Fibroblast of lung (primary cell): Measurements from ENCODE around the gene DNAI2. TPM values are rescaled to one million over a fixed set of nuclear protein-coding genes. Genes with fewer than 3 reads are reported as not detected.

Experiments
- DNase-seq, 2 donors: peaks; one replicate each; pipeline versions ENCODE4 v3.0.0 to v3.0.0-alpha.2; 2010; ENCODE audit warnings: low read depth in 2 of 2
- H2AFZ ChIP-seq: 2 replicates; pipeline ENCODE4 v1.5.1; 2012; ENCODE audit warnings: low read length, control low read depth, inconsistent platforms
- H3K27ac ChIP-seq: 2 replicates; pipeline ENCODE4 v1.5.1; 2011; ENCODE audit warnings: low read length, control low read depth; ENCODE audit not compliant: insufficient read depth
- H3K27me3 ChIP-seq: 2 replicates; pipeline ENCODE4 v1.5.1; 2011; ENCODE audit warnings: mild to moderate bottlenecking, low read length; ENCODE audit not compliant: control insufficient read depth, insufficient read depth
- H3K36me3 ChIP-seq: 2 replicates; pipeline ENCODE4 v1.5.1; 2011; ENCODE audit warnings: low read length; ENCODE audit not compliant: control insufficient read depth, insufficient read depth
- H3K4me1 ChIP-seq: 2 replicates; pipeline ENCODE4 v1.5.1; 2011; ENCODE audit warnings: low read length; ENCODE audit not compliant: control insufficient read depth, insufficient read depth; ENCODE audit errors: extremely low read depth
- H3K4me2 ChIP-seq: 2 replicates; pipeline ENCODE4 v1.5.1; 2011; ENCODE audit warnings: low read length, control low read depth; ENCODE audit not compliant: insufficient read depth; ENCODE audit errors: extremely low read depth
- H3K4me3 ChIP-seq, 4 experiments: fragments of 200-600 bp in 1 of 4; sonication (generic) in 1 of 4; replicated peaks in 1 of 4; 2 replicates each; pipeline ENCODE4 v1.5.1; 2011 to 2016; ENCODE audit warnings: low read length in 4 of 4, low read depth in 3 of 4, mild to moderate bottlenecking in 3 of 4, control low read depth in 2 of 4, inconsistent platforms in 1 of 4, mixed read lengths in 1 of 4; ENCODE audit not compliant: insufficient read depth in 1 of 4; ENCODE audit errors: control extremely low read depth in 1 of 4
- H3K79me2 ChIP-seq: 2 replicates; pipeline ENCODE4 v1.5.1; 2012; ENCODE audit warnings: mild to moderate bottlenecking, low read length, inconsistent platforms; ENCODE audit not compliant: control insufficient read depth, insufficient read depth
- H3K9ac ChIP-seq: 2 replicates; pipeline ENCODE4 v1.5.1; 2011; ENCODE audit warnings: mild to moderate bottlenecking, low read length, control low read depth; ENCODE audit not compliant: insufficient read depth
- H3K9me3 ChIP-seq: 2 replicates; pipeline ENCODE4 v1.5.1; 2012; ENCODE audit warnings: low read depth, low read length; ENCODE audit not compliant: control insufficient read depth, insufficient read depth
- H4K20me1 ChIP-seq: 2 replicates; pipeline ENCODE4 v1.5.1; 2011; ENCODE audit warnings: low read length; ENCODE audit not compliant: control insufficient read depth, insufficient read depth; ENCODE audit errors: extremely low read depth
- EZH2 ChIP-seq: IDR thresholded peaks from 2 replicates; pipeline ENCODE4 v1.5.1; 2012; ENCODE audit warnings: low read length, control low read depth, mild to moderate bottlenecking; ENCODE audit errors: missing control alignments
- polyA minus RNA-seq: library from RNA; depleted of rRNA, polyadenylated mRNA; stranded (reverse); fragments of >200 nt; gene quantifications from 2 replicates; pipeline ENCODE4 v1.2.3, GENCODE V29; 2011; ENCODE audit warnings: low replicate concordance
- polyA plus RNA-seq, 2 donors: library from polyadenylated mRNA; depleted of rRNA in 1 of 2; stranded (reverse) in 1 of 2; unstranded in 1 of 2; fragments of >200 nt; gene quantifications; 2 replicates each; pipeline ENCODE4 v1.2.1, GENCODE V29; 2011 to 2012; ENCODE audit warnings: missing spikeins in 1 of 2
- total RNA-seq: library from RNA; depleted of rRNA; stranded (reverse); fragments of >200 nt; gene quantifications from 2 replicates; pipeline ENCODE4 v1.2.1, GENCODE V29; 2014
- TF ChIP-seq, protein P1 (sequence below), 2 donors: IDR thresholded peaks in 1 of 2; conservative IDR thresholded peaks in 1 of 2; 1 replicate in 1 of 2; 2 replicates in 1 of 2; pipeline ENCODE4 v1.5.1; 2011 to 2012; ENCODE audit warnings: low read length in 2 of 2, control low read depth in 1 of 2, inconsistent platforms in 1 of 2, low read depth in 1 of 2, mild to moderate bottlenecking in 1 of 2

Gene DNAI2, protein sequence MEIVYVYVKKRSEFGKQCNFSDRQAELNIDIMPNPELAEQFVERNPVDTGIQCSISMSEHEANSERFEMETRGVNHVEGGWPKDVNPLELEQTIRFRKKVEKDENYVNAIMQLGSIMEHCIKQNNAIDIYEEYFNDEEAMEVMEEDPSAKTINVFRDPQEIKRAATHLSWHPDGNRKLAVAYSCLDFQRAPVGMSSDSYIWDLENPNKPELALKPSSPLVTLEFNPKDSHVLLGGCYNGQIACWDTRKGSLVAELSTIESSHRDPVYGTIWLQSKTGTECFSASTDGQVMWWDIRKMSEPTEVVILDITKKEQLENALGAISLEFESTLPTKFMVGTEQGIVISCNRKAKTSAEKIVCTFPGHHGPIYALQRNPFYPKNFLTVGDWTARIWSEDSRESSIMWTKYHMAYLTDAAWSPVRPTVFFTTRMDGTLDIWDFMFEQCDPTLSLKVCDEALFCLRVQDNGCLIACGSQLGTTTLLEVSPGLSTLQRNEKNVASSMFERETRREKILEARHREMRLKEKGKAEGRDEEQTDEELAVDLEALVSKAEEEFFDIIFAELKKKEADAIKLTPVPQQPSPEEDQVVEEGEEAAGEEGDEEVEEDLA
- total RNA-seq (not detected in 2 replicates), polyA plus RNA-seq (not detected in 2 replicates), polyA minus RNA-seq (not detected in 2 replicates)
- not detected in 2 replicates for polyA plus RNA-seq (2012)

DNA sequence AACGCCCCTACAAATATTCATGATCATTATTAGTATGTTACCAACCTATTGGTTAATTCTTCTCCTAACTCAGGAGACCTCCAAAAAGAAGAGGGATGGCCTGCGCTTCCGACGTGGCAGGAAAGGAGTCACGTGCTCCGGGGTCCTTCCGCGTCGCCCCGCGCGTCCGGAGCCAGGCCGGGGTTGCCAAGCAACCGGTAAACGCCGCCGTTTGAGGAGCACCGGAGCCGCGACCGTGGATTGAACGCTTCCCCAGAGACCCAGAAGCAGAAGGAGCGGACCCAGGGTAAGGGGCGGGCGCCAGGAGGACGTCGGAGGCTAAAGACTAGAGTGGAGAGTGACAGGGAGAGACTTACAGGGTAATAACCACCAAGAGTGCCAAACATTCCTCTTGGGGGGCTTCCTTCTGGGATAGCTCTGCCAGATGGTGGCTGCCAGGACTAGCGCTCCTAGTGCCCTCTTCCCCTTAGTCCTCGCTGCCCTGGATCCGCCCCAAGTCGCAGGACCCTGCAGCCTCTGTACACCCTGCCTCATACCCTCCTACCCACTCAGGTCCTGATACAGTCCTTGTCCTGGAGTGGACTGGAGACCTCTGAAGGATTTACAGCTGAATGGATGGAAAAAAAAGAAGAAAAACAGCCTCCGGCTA is at the start of gene DNAI2:
Gene DNAI2, plus strand, starts transcription at position 175 of the 649 bp plus-strand sequence. CDS start 7,584 bp downstream, outside the sequence.
- TF ChIP-seq, protein P1, sequence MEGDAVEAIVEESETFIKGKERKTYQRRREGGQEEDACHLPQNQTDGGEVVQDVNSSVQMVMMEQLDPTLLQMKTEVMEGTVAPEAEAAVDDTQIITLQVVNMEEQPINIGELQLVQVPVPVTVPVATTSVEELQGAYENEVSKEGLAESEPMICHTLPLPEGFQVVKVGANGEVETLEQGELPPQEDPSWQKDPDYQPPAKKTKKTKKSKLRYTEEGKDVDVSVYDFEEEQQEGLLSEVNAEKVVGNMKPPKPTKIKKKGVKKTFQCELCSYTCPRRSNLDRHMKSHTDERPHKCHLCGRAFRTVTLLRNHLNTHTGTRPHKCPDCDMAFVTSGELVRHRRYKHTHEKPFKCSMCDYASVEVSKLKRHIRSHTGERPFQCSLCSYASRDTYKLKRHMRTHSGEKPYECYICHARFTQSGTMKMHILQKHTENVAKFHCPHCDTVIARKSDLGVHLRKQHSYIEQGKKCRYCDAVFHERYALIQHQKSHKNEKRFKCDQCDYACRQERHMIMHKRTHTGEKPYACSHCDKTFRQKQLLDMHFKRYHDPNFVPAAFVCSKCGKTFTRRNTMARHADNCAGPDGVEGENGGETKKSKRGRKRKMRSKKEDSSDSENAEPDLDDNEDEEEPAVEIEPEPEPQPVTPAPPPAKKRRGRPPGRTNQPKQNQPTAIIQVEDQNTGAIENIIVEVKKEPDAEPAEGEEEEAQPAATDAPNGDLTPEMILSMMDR (conservative IDR thresholded peaks at IDR 0.05 in 1 of 2, IDR thresholded peaks at IDR 0.05 in 1 of 2; ENCODE audit: low read depth in 1 of 2, low read length in 2 of 2), result no peak
- TF ChIP-seq EZH2, result no peak
- no peak within 1 kb of the TSS for H3K9ac ChIP-seq
- H3K27me3 ChIP-seq, result no peaks in the 10 kb centered on the region
- DNase-seq, result no peak
- H3K36me3 ChIP-seq, result no peaks in the 10 kb centered on the region
- H3K27ac ChIP-seq, result no peak within 1 kb of the TSS
- no peaks in the 10 kb centered on the region for H3K9me3 ChIP-seq
- H3K4me1 ChIP-seq, result no peaks in the 10 kb centered on the region
- H3K4me2 ChIP-seq, result no peak within 1 kb of the TSS
- no peak within 1 kb of the TSS for H2AFZ ChIP-seq
- H3K79me2 ChIP-seq, result no peaks in the 10 kb centered on the region
- H3K4me3 ChIP-seq, result no peak within 1 kb of the TSS
- no peaks in the 10 kb centered on the region for H4K20me1 ChIP-seq

DNA sequence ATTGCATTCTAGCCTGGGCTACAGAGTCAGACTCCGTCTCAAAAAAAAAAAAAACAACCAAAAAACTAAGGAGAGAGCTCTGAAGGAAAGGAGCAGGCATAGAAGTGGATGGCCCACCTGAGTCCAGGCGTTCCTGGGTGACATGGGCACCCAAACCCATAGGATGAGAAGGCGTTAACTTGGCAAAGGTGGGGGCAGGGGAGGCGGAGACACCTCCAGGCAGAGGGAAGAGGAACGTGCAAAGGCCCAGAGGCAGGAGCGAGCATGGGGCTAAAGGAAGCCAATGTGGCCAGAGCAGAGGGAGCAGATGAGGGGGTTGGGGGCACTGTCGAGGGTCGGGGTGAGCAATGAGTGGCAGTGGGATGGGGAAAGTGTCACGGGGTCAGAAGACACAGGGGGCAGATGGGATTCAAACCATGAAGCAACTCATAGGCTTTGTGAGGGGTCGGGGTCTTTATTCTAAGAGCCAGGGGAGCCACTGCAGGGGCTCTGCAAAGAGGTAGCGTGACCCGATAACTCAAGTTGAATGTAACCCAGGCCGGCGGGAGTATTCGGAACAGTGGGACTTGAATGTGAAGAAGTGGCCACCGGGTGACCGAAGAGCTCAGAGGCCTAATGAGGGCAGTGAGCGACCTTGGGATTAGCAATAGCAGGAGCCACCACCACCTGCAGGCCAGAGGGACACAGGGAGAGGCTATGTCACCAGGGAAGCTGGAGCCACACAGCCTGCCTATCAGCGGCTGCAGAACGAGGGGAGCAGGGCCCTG is 48.9 kb upstream of the DNAI2 start:
- Histone ChIP-seq H3K36me3 (no peaks in the 10 kb centered on the region), H3K9me3 (no peaks in the 10 kb centered on the region), H3K79me2 (no peaks in the 10 kb centered on the region), H3K9ac (no peak overlapping the region), H3K4me2 (no peak overlapping the region), H3K27me3 (no peaks in the 10 kb centered on the region), H2AFZ (no peak overlapping the region), H4K20me1 (no peaks in the 10 kb centered on the region), H3K27ac (no peak overlapping the region), H3K4me1 (no peaks in the 10 kb centered on the region), H3K4me3 (no peak overlapping the region)
- DNase-seq, result no peak
- TF ChIP-seq, protein P1 (conservative IDR thresholded peaks at IDR 0.05 in 1 of 2, IDR thresholded peaks at IDR 0.05 in 1 of 2; ENCODE audit: low read depth in 1 of 2, low read length in 2 of 2), result no peak
- no peak for TF ChIP-seq EZH2
